ENCODE data around the gene UBE2E2. TPM values are rescaled to one million over a fixed set of nuclear protein-coding genes. Genes with fewer than 3 reads are reported as not detected.

Gene UBE2E2
- total RNA-seq, 1 donor from 2014 or later, result 85.2 TPM

GRCh38 chr3:23161896-23162570 lies 41.1 kb upstream of the UBE2E2 start:
- H3K27ac Mint-ChIP-seq (ENCODE audit: unreplicated experiment), result no peak overlapping the region
- H3K4me3 Mint-ChIP-seq (ENCODE audit: unreplicated experiment), result no peak overlapping the region
- H3K27me3 Mint-ChIP-seq (ENCODE audit: low read depth), result no peaks in the 10 kb centered on the region
- H3K4me1 Mint-ChIP-seq (ENCODE audit: low read depth), result peaks cover 18% of the 10 kb centered on the region
- no peaks in the 10 kb centered on the region for H3K9me3 Mint-ChIP-seq (ENCODE audit: low read depth)
- H3K36me3 Mint-ChIP-seq (ENCODE audit: low read depth), result no peaks in the 10 kb centered on the region
- no peak for DNase-seq (ENCODE audit: low spot score)
- TF ChIP-seq, protein P1, sequence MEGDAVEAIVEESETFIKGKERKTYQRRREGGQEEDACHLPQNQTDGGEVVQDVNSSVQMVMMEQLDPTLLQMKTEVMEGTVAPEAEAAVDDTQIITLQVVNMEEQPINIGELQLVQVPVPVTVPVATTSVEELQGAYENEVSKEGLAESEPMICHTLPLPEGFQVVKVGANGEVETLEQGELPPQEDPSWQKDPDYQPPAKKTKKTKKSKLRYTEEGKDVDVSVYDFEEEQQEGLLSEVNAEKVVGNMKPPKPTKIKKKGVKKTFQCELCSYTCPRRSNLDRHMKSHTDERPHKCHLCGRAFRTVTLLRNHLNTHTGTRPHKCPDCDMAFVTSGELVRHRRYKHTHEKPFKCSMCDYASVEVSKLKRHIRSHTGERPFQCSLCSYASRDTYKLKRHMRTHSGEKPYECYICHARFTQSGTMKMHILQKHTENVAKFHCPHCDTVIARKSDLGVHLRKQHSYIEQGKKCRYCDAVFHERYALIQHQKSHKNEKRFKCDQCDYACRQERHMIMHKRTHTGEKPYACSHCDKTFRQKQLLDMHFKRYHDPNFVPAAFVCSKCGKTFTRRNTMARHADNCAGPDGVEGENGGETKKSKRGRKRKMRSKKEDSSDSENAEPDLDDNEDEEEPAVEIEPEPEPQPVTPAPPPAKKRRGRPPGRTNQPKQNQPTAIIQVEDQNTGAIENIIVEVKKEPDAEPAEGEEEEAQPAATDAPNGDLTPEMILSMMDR (IDR thresholded peaks at IDR 0.05), result no peak

GRCh38 chr3:23162934-23163333 lies 40.2 kb upstream of the UBE2E2 start:
- Mint-ChIP-seq H3K27ac (ENCODE audit: unreplicated experiment) (no peak overlapping the region), H3K36me3 (ENCODE audit: low read depth) (no peaks in the 10 kb centered on the region), H3K4me3 (ENCODE audit: unreplicated experiment) (no peak overlapping the region), H3K4me1 (ENCODE audit: low read depth) (peaks cover 18% of the 10 kb centered on the region), H3K27me3 (ENCODE audit: low read depth) (no peaks in the 10 kb centered on the region), H3K9me3 (ENCODE audit: low read depth) (no peaks in the 10 kb centered on the region)
- TF ChIP-seq, protein P1 (IDR thresholded peaks at IDR 0.05), result no peak
- DNase-seq (ENCODE audit: low spot score), result no peak

DNA sequence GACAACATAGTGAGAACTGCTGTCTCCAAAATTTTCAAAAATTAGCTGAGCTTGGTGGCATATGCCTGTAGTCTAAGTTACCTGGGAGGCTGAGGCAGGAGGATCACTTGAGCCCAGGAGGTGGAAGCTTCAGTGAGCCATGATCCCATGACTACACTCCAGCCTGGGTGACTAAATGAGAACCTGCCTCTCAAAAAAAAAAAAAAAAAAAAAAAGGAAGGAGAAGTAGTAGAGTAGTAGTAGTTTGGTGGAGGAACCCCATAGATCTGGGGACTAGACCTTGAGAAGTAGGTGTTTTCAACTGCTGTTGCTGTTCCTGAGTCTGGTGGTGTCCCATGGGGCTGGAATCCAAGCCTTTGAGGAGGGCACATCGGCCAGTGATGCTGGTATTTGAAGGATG lies 38.4 kb upstream of the UBE2E2 start:
- H3K4me3 Mint-ChIP-seq (ENCODE audit: unreplicated experiment), result no peak overlapping the region
- H3K36me3 Mint-ChIP-seq (ENCODE audit: low read depth), result no peaks in the 10 kb centered on the region
- TF ChIP-seq, protein P1 (IDR thresholded peaks at IDR 0.05), result no peak

DNA sequence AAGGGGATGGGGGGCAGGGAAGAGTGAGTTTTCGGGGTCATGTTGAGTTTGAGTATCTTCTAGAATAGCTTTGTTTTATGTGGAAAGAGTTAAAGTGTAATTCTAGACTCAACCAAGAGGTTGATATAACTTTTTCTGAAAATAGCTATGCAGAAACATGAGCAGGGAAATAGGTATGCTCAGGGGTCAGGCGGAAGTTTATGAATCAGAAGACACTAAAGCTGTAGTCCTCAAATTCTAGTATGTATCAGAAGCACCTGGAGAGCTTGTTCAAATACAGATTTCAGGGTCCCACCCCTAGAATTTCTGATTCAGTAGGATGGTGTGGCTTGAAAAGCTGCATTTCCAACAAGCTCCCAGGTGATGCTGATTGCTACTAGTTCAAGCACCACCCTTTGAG lies 37.6 kb upstream of the UBE2E2 start:
- Mint-ChIP-seq H3K27me3 (ENCODE audit: low read depth) (no peaks in the 10 kb centered on the region), H3K9me3 (ENCODE audit: low read depth) (peaks cover 4% of the 10 kb centered on the region), H3K27ac (ENCODE audit: unreplicated experiment) (no peak overlapping the region), H3K4me3 (ENCODE audit: unreplicated experiment) (no peak overlapping the region), H3K4me1 (ENCODE audit: low read depth) (peaks cover 7% of the 10 kb centered on the region), H3K36me3 (ENCODE audit: low read depth) (no peaks in the 10 kb centered on the region)
- no peak for DNase-seq (ENCODE audit: low spot score)
- TF ChIP-seq, protein P1 (IDR thresholded peaks at IDR 0.05), result no peak

More for the DNA sequence above, 38.4 kb upstream of the UBE2E2 start:
- Mint-ChIP-seq H3K9me3 (ENCODE audit: low read depth) (no peaks in the 10 kb centered on the region), H3K4me1 (ENCODE audit: low read depth) (peaks cover 13% of the 10 kb centered on the region), H3K27me3 (ENCODE audit: low read depth) (no peaks in the 10 kb centered on the region), H3K27ac (ENCODE audit: unreplicated experiment) (no peak overlapping the region)
- no peak for DNase-seq (ENCODE audit: low spot score)

DNA sequence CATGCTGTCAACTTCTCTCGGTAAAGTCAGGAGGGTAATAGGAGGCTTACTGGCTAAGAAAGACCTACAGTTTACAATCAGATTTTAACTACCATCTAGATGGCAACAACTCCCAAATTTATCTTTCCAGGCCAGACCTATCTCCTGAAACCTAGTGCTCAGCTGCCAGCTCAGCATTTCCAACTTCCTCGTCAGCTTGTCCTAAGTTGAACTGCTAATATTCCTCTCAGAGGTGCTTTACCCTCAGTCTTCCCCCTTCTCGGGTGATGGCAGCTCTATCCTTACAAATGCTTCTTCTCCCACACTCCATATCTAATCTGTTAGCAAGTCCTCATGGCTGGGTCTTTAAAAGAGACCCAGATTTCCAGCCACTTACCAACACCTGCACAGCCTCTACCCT lies 36.9 kb upstream of the UBE2E2 start:
- H3K4me3 Mint-ChIP-seq (ENCODE audit: unreplicated experiment), result no peak overlapping the region
- no peak overlapping the region for H3K27ac Mint-ChIP-seq (ENCODE audit: unreplicated experiment)
- peaks cover 8% of the 10 kb centered on the region for H3K9me3 Mint-ChIP-seq (ENCODE audit: low read depth)
- TF ChIP-seq, protein P1 (IDR thresholded peaks at IDR 0.05), result no peak
- no peaks in the 10 kb centered on the region for H3K27me3 Mint-ChIP-seq (ENCODE audit: low read depth)
- DNase-seq (ENCODE audit: low spot score), result no peak
- no peaks in the 10 kb centered on the region for H3K36me3 Mint-ChIP-seq (ENCODE audit: low read depth)
- H3K4me1 Mint-ChIP-seq (ENCODE audit: low read depth), result peaks cover 4% of the 10 kb centered on the region

Data from chondrocyte (in vitro differentiated cells).